SU-DHL-6 (cell line): ENCODE results near the gene DTNA.
"Not testable (repeated sequence)": the region's sequence is repeated elsewhere in the genome, so short reads cannot be mapped to it uniquely, and the experiment has no call there.

Experiments
- H2AFZ ChIP-seq: fragments of 200-600 bp; sonication (generic); 2 replicates; pipeline ENCODE4 v1.6.1; 2014; ENCODE audit warnings: low read depth, mild to moderate bottlenecking, moderate library complexity, mixed read lengths, antibody characterized with exemption, low read length; ENCODE audit not compliant: severe bottlenecking
- H3F3A ChIP-seq: fragments of 200-600 bp; shearing (Covaris generic); 2 replicates; pipeline ENCODE4 v1.6.0; 2016; ENCODE audit warnings: antibody characterized with exemption, mild to moderate bottlenecking; ENCODE audit not compliant: insufficient read depth
- H3K27ac ChIP-seq: fragments of 200-600 bp; sonication (generic); 2 replicates; pipeline ENCODE4 v1.5.1; 2016; ENCODE audit warnings: low read depth, mild to moderate bottlenecking, low read length, moderate library complexity, mixed read lengths
- H3K27me3 ChIP-seq: fragments of 200-600 bp; sonication (generic), shearing (Covaris generic); 2 replicates; pipeline ENCODE4 v1.6.0; 2014; ENCODE audit warnings: mild to moderate bottlenecking, low read length
- H3K36me3 ChIP-seq: fragments of 200-600 bp; sonication (generic); 2 replicates; pipeline ENCODE4 v1.6.1; 2014; ENCODE audit warnings: mild to moderate bottlenecking, low read length, mixed read lengths
- H3K4me2 ChIP-seq: fragments of 300-600, 200-600 bp; shearing (Covaris generic), sonication (generic); 2 replicates; pipeline ENCODE4 v1.6.0; 2014; ENCODE audit warnings: low read length, low read depth, mild to moderate bottlenecking; ENCODE audit not compliant: poor library complexity, severe bottlenecking
- H3K4me3 ChIP-seq: fragments of 200-600 bp; sonication (generic); 2 replicates; pipeline ENCODE4 v1.5.1; 2014; ENCODE audit warnings: antibody characterized with exemption, low read length, mild to moderate bottlenecking, mixed read lengths; ENCODE audit not compliant: insufficient read depth, poor library complexity, severe bottlenecking
- H3K79me2 ChIP-seq: fragments of 200-600 bp; sonication (generic); 2 replicates; pipeline ENCODE4 v1.6.1; 2014; ENCODE audit warnings: mild to moderate bottlenecking, low read length, moderate library complexity; ENCODE audit not compliant: insufficient read depth
- H3K9ac ChIP-seq: fragments of 200-600 bp; sonication (generic); 2 replicates; pipeline ENCODE4 v1.7.0; 2014; ENCODE audit warnings: mild to moderate bottlenecking, low read length
- H3K9me2 ChIP-seq: fragments of 200-600 bp; sonication (generic); replicated peaks from 2 replicates; pipeline ENCODE4 v1.6.1; 2014; ENCODE audit warnings: low read length; ENCODE audit not compliant: insufficient read depth
- H3K9me3 ChIP-seq: fragments of 200-600 bp; sonication (generic); 2 replicates; pipeline ENCODE4 v1.6.1; 2014; ENCODE audit warnings: low read length, mixed read lengths; ENCODE audit not compliant: insufficient read depth
- H4K20me1 ChIP-seq: fragments of 200-600 bp; sonication (generic); 2 replicates; pipeline ENCODE4 v1.6.1; 2014; ENCODE audit warnings: low read depth, mild to moderate bottlenecking, antibody characterized with exemption, low read length, moderate library complexity, mixed read lengths
- EZH2phosphoT487 ChIP-seq: fragments of 200-600 bp; sonication (generic), shearing (Covaris generic); conservative IDR thresholded peaks from 2 replicates; pipeline ENCODE4 v1.6.1; 2018; ENCODE audit warnings: mild to moderate bottlenecking, antibody characterized with exemption, low read length, moderate library complexity, mixed read lengths
- TF ChIP-seq, protein P1 (sequence below): fragments of 200-600 bp; sonication (generic); IDR thresholded peaks from one replicate; pipeline ENCODE4 v1.5.1; 2017; ENCODE audit warnings: antibody characterized with exemption, mild to moderate bottlenecking, low read length, moderate library complexity; ENCODE audit not compliant: insufficient read depth, poor library complexity, severe bottlenecking

DTNA gene

DNA sequence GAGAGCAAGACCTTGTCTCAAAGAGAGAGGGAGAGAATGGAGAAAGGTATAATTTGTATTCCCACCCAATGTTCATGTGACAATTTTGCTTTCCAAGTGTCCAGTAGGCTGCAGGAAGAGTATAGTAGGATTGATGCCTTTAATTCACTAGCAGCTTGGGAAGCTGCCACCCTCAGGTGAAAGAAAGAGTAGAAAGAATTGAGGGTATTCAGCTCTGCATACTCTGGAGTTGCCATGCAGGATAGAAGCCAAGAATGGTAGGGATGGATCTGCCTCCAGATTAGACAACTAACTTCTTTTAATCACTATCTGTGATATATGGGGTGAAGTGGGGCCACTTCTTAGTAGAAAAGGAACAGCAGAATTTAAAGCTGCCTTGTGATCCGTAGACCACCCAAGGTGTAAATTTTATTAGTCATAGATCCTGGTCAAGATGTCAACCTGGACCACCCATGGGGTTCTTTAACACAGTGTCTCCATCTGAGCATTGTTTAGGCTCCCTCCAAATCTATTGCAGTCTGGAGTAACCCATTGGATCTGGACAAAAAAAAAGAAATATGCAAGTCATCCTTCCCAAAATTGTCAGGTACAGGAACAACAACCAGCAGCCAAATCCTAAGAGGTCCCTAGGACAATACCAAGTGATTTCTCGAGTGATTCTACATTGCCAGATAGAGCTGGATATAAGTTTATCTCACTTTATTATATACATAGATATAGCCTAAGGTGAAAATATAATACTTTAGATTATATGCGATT lies 33.1 kb upstream of the DTNA start:
- H3K9me3 ChIP-seq, result no peaks in the 10 kb centered on the region
- no peak overlapping the region for H2AFZ ChIP-seq
- no peaks in the 10 kb centered on the region for H4K20me1 ChIP-seq
- peaks cover 5% of the 10 kb centered on the region; the same call in 1 of the 2 replicates for H3K27me3 ChIP-seq
- no peaks in the 10 kb centered on the region for H3K36me3 ChIP-seq
- no peak for TF ChIP-seq EZH2phosphoT487
- TF ChIP-seq, protein P1, sequence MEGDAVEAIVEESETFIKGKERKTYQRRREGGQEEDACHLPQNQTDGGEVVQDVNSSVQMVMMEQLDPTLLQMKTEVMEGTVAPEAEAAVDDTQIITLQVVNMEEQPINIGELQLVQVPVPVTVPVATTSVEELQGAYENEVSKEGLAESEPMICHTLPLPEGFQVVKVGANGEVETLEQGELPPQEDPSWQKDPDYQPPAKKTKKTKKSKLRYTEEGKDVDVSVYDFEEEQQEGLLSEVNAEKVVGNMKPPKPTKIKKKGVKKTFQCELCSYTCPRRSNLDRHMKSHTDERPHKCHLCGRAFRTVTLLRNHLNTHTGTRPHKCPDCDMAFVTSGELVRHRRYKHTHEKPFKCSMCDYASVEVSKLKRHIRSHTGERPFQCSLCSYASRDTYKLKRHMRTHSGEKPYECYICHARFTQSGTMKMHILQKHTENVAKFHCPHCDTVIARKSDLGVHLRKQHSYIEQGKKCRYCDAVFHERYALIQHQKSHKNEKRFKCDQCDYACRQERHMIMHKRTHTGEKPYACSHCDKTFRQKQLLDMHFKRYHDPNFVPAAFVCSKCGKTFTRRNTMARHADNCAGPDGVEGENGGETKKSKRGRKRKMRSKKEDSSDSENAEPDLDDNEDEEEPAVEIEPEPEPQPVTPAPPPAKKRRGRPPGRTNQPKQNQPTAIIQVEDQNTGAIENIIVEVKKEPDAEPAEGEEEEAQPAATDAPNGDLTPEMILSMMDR, result no peak
- H3F3A ChIP-seq, result no peaks in the 10 kb centered on the region
- H3K9ac ChIP-seq, result no peak overlapping the region
- no peak overlapping the region for H3K27ac ChIP-seq
- no peak overlapping the region for H3K4me2 ChIP-seq
- H3K79me2 ChIP-seq, result no peaks in the 10 kb centered on the region
- H3K9me2 ChIP-seq, result no peaks in the 10 kb centered on the region
- no peak overlapping the region for H3K4me3 ChIP-seq

DNA sequence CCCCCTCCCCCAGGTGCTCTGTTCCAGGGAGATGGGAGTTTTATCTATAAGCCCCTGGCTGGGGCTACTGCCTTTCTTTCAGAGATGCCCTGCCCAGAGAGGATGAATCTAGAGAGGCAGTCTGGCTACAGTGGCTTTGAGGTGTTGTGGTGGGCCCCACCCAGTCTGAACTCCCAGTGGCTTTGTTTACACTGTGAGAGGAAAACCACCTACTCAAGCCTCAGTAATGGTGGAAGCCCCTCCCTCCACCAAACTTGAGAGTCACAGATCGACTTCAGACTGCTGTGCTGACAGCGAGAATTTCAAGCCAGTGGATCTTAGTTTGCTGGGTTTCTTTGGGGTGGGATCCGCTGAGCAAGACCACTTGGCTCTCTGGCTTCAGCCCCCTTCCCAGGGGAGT lies 20.3 kb upstream of the DTNA start:
- not testable (repeated sequence) for H3K79me2 ChIP-seq, H3K36me3 ChIP-seq, H3K9me3 ChIP-seq, H2AFZ ChIP-seq, H4K20me1 ChIP-seq, H3K27ac ChIP-seq, H3K4me3 ChIP-seq, H3F3A ChIP-seq, H3K9me2 ChIP-seq, H3K27me3 ChIP-seq, H3K4me2 ChIP-seq, H3K9ac ChIP-seq

DNA sequence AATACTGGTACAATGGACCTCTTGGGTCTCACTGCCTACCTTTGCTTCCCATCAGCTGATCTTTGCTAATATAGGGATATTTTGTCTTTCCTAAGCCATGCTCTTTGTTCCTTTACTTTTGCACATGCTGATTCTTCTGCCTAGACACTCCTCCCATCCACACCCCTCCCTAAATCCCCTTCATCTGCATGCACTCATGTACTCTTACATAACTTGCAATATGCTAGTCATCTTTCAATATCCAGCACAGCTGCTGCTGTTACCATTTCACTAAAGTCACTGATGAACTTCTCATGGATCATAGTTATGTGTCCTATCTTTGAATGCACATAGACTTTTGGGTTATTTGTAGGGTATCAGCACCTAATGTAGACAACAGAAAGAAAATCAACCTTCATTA lies 18.5 kb upstream of the DTNA start:
- H2AFZ ChIP-seq, result no peak overlapping the region
- no peaks in the 10 kb centered on the region for H3K79me2 ChIP-seq
- no peaks in the 10 kb centered on the region for H3K9me3 ChIP-seq
- TF ChIP-seq EZH2phosphoT487, result no peak
- TF ChIP-seq, protein P1, result no peak
- no peak overlapping the region for H3K4me3 ChIP-seq
- H3K36me3 ChIP-seq, result no peaks in the 10 kb centered on the region
- no peak overlapping the region for H3K27ac ChIP-seq
- no peaks in the 10 kb centered on the region for H3K9me2 ChIP-seq
- H4K20me1 ChIP-seq, result no peaks in the 10 kb centered on the region
- H3K9ac ChIP-seq, result no peak overlapping the region
- no peak overlapping the region for H3K4me2 ChIP-seq
- no peaks in the 10 kb centered on the region for H3F3A ChIP-seq
- no peaks in the 10 kb centered on the region for H3K27me3 ChIP-seq

DNA sequence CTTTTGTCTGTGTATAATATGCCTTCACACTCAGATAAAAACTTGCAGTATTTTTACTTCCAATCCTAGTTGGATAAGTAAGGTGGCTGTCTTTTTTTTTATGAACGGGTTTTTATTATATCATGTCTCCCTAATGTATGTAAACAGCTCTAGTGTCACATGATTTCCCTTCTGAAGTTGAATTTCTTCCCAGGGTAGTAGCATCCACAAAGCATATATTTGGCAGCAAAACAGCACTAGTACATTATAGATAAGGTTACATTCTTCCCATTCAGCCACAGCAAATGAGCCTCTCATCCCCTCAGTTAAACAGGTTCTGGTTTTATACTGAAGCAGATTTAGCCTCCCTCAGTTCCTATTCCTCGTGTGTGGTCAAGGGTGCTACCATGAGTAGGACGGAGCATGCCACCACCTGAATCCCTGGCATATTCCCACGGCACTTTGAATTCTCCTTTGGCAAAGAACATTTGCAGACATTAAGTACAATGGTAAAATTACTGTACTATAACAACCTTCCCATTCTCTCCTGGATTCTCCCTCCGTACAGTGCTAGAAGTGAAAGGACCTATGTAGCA lies 15.4 kb upstream of the DTNA start:
- Histone ChIP-seq H3K27ac (no peak overlapping the region), H3K79me2 (no peaks in the 10 kb centered on the region), H2AFZ (no peak overlapping the region), H3F3A (no peaks in the 10 kb centered on the region), H3K4me2 (no peak overlapping the region), H3K9me2 (no peaks in the 10 kb centered on the region), H3K4me3 (no peak overlapping the region), H4K20me1 (no peaks in the 10 kb centered on the region), H3K27me3 (no peaks in the 10 kb centered on the region), H3K36me3 (no peaks in the 10 kb centered on the region), H3K9ac (no peak overlapping the region), H3K9me3 (no peaks in the 10 kb centered on the region)
- no peak for TF ChIP-seq EZH2phosphoT487
- TF ChIP-seq, protein P1, result no peak
